Endothelial cell of umbilical vein (primary cell): ENCODE measurements around the gene KIAA0408. TPM values are rescaled to one million over a fixed set of nuclear protein-coding genes. Genes with fewer than 3 reads are reported as not detected.

Experiments used
- BruUV-seq: library from RNA; stranded (reverse); fragments of 400-500 nt; replicated peaks from 2 replicates; lab custom pipeline; 2021; lab: Mats Ljungman, UMichigan
- CTCF ChIA-PET: fragments of 300-600, 350-600 bp; sonication (Branson Sonifier 250); formaldehyde crosslinking; loops from one replicate; lab custom pipeline; 2021; ENCODE audit warnings: antibody characterized with exemption, inconsistent platforms; lab: Charles Lee
- POLR2A ChIA-PET: fragments of 300-600, 350-600 bp; sonication (Branson Sonifier 250); formaldehyde crosslinking; loops from one replicate; lab custom pipeline; 2021; ENCODE audit warnings: antibody characterized with exemption, inconsistent platforms; lab: Charles Lee
- DNase-seq: peaks from one replicate; pipeline ENCODE4 v3.0.0-alpha.2; 2011; ENCODE audit warnings: low read depth, low spot score
- FAIRE-seq: peaks from 2 replicates; lab custom pipeline; 2011; peaks lifted over from hg19 to GRCh38; lab: Jason Lieb, UNC
- H2AFZ ChIP-seq: 2 replicates; pipeline ENCODE4 v1.6.0; 2012; ENCODE audit warnings: low read depth, low read length, control low read depth, inconsistent platforms
- H3K27ac ChIP-seq: 2 replicates; pipeline ENCODE4 v1.5.1; 2011; ENCODE audit warnings: low read depth, mild to moderate bottlenecking, control low read depth, low read length, moderate library complexity; ENCODE audit not compliant: insufficient read depth
- H3K27me3 ChIP-seq, 2 experiments: 2 replicates each; pipeline versions ENCODE4 v1.6.0 to v1.6.1; 2011; ENCODE audit warnings: low read length in 2 of 2, mixed read lengths in 1 of 2; ENCODE audit not compliant: control insufficient read depth in 2 of 2, insufficient read depth in 2 of 2
- H3K36me3 ChIP-seq, 2 experiments: 2 replicates in 1 of 2; 3 replicates in 1 of 2; pipeline ENCODE4 v1.5.1; 2011; ENCODE audit warnings: low read length in 2 of 2, mild to moderate bottlenecking in 1 of 2, moderate library complexity in 1 of 2; ENCODE audit not compliant: control insufficient read depth in 2 of 2, insufficient read depth in 2 of 2; ENCODE audit errors: extremely low read depth in 1 of 2
- H3K4me1 ChIP-seq: 3 replicates; pipeline ENCODE4 v1.5.1; 2011; ENCODE audit warnings: mild to moderate bottlenecking, low read length; ENCODE audit not compliant: control insufficient read depth, insufficient read depth; ENCODE audit errors: extremely low read depth
- H3K4me2 ChIP-seq: 2 replicates; pipeline ENCODE4 v1.6.1; 2011; ENCODE audit warnings: low read length, control low read depth, mixed read lengths; ENCODE audit not compliant: insufficient read depth
- H3K4me3 ChIP-seq, 3 experiments: fragments of 200-600 bp in 1 of 3; sonication (generic), shearing (Covaris generic) in 1 of 3; replicated peaks in 1 of 3; 2 replicates each; pipeline ENCODE4 v1.5.1; 2011 to 2016; ENCODE audit warnings: control low read depth in 3 of 3, low read length in 3 of 3, mild to moderate bottlenecking in 2 of 3, inconsistent platforms in 1 of 3, low read depth in 1 of 3, moderate library complexity in 1 of 3; ENCODE audit not compliant: insufficient read depth in 1 of 3
- H3K79me2 ChIP-seq: 2 replicates; pipeline ENCODE4 v1.6.0; 2012; ENCODE audit warnings: low read length, inconsistent platforms; ENCODE audit not compliant: control insufficient read depth, insufficient read depth
- H3K9ac ChIP-seq: replicated peaks from 2 replicates; pipeline ENCODE3; 2011; ENCODE audit warnings: low read length, control low read depth; ENCODE audit not compliant: insufficient read depth; ENCODE audit errors: extremely low read depth
- H3K9me1 ChIP-seq: replicated peaks from 3 replicates; pipeline ENCODE4 v1.6.0; 2011; ENCODE audit warnings: mild to moderate bottlenecking, low read length; ENCODE audit not compliant: control insufficient read depth, insufficient read depth; ENCODE audit errors: extremely low read depth
- H3K9me3 ChIP-seq: replicated peaks from 2 replicates; pipeline ENCODE4 v1.5.1; 2012; ENCODE audit warnings: low read length, inconsistent platforms; ENCODE audit not compliant: control insufficient read depth, insufficient read depth
- H4K20me1 ChIP-seq: replicated peaks from 2 replicates; pipeline ENCODE3; 2011; ENCODE audit warnings: mild to moderate bottlenecking, low read length; ENCODE audit not compliant: control insufficient read depth, insufficient read depth; ENCODE audit errors: extremely low read depth
- CTCF ChIP-seq, 2 donors: IDR thresholded peaks; 1 replicate in 1 of 2; 2 replicates in 1 of 2; pipeline ENCODE4 v1.5.1; 2011; ENCODE audit warnings: low read length in 2 of 2, mild to moderate bottlenecking in 2 of 2, moderate library complexity in 2 of 2, control low read depth in 1 of 2, inconsistent platforms in 1 of 2, low read depth in 1 of 2; ENCODE audit not compliant: insufficient read depth in 1 of 2; ENCODE audit errors: extremely low read depth in 1 of 2
- EZH2 ChIP-seq: IDR thresholded peaks from 2 replicates; pipeline ENCODE4 v1.6.1; 2012; ENCODE audit warnings: borderline replicate concordance, low read depth, mild to moderate bottlenecking, moderate library complexity, low read length, inconsistent platforms; ENCODE audit not compliant: severe bottlenecking
- FOS ChIP-seq: IDR thresholded peaks from 2 replicates; pipeline ENCODE4 v1.6.1; 2011; ENCODE audit warnings: mild to moderate bottlenecking, low read length, moderate library complexity, borderline replicate concordance; ENCODE audit not compliant: insufficient read depth
- GATA2 ChIP-seq: IDR thresholded peaks from 2 replicates; pipeline ENCODE4 v1.7.0; 2011; ENCODE audit warnings: low read depth, mild to moderate bottlenecking, moderate library complexity, mixed read lengths, low read length; ENCODE audit not compliant: insufficient read length, insufficient read depth
- JUN ChIP-seq: IDR thresholded peaks from 2 replicates; pipeline ENCODE4 v1.6.1; 2011; ENCODE audit warnings: borderline replicate concordance, low read depth; ENCODE audit not compliant: insufficient read length, insufficient read depth
- MAX ChIP-seq: IDR thresholded peaks from 2 replicates; pipeline ENCODE4 v1.6.1; 2011; ENCODE audit not compliant: insufficient read depth, insufficient read length
- MYC ChIP-seq: IDR thresholded peaks from one replicate; pipeline ENCODE4 v1.6.1; 2011; ENCODE audit warnings: mild to moderate bottlenecking, low read depth, low read length
- POLR2A ChIP-seq: IDR thresholded peaks from 2 replicates; pipeline ENCODE4 v1.6.1; 2012; ENCODE audit warnings: low read depth, mild to moderate bottlenecking, control low read depth, low read length
- POLR2AphosphoS5 ChIP-seq: IDR thresholded peaks from 2 replicates; pipeline ENCODE4 v1.6.1; 2012; ENCODE audit warnings: low read depth, mild to moderate bottlenecking, control low read depth, low read length, moderate library complexity; ENCODE audit not compliant: insufficient read depth
- dilution Hi-C: fragments of 300-500 bp; cut with MboI; formaldehyde crosslinking; loops from one replicate; pipeline ENCODE4 v1.15.0; 2019; ENCODE audit warnings: low sequenced_read_pairs; ENCODE audit not compliant: extremely low pct_ligation_motif_present
- intact Hi-C: fragments of 100-400 bp; cut with micrococcal nuclease; formaldehyde crosslinking; loops from one replicate; pipeline ENCODE4 v1.10.0; 2022
- polyA plus RNA-seq, 4 experiments: library from polyadenylated mRNA; depleted of rRNA in 3 of 4; stranded (reverse) in 3 of 4; unstranded in 1 of 4; fragments of >200 nt; gene quantifications; 2 replicates each; pipeline versions ENCODE4 v1.2.1 to v1.2.3, GENCODE V29; 2011 to 2012; ENCODE audit warnings: missing spikeins in 1 of 4
- total RNA-seq: library from RNA; stranded (reverse); gene quantifications from 2 replicates; pipeline ENCODE4 v1.2.3, GENCODE V29; 2021

Gene KIAA0408
- total and polyA plus RNA-seq, 2 donors (not counting 3 experiments of a cell fraction or from before 2014, with no cell fraction given) = not detected

- BruUV-seq = no TSS peak
- Histone ChIP-seq H3K27me3 (peaks cover 3 to 10% of the 10 kb centered on the region in 2 experiments), H3K27ac (no peak overlapping the region), H3K4me1 (no peaks in the 10 kb centered on the region), H3K4me2 (no peak overlapping the region), H3K36me3 (no peaks in the 10 kb centered on the region), H2AFZ (no peak overlapping the region), H3K9ac (no peak overlapping the region), H3K4me3 (no peak overlapping the region), H3K9me1 (no peaks in the 10 kb centered on the region), H3K79me2 (no peaks in the 10 kb centered on the region), H4K20me1 (no peaks in the 10 kb centered on the region), H3K9me3 (no peaks in the 10 kb centered on the region)
- ChIA-PET CTCF (interaction anchor here (1.0 to 1.4 kb wide), 3 partner anchors 9 to 45 kb away, joined by 4 to 5 read pairs (median 5); no protein-coding TSS in a partner anchor), POLR2A (no interaction called here)
- DNase-seq (no peak), FAIRE-seq (no peak)
- dilution Hi-C loops (no loop called here), intact Hi-C loops (no loop called here)
- TF ChIP-seq MAX = no peak
- TF ChIP-seq EZH2 = no peak
- TF ChIP-seq POLR2A = no peak
- TF ChIP-seq CTCF (IDR thresholded peaks at IDR 0.05; ENCODE audit: extremely low read depth in 1 of 2, insufficient read depth in 1 of 2, low read depth in 1 of 2, low read length in 2 of 2) = no peak
- no peak for TF ChIP-seq JUN
- TF ChIP-seq POLR2AphosphoS5 = no peak
- TF ChIP-seq GATA2 = no peak
- TF ChIP-seq MYC = no peak
- TF ChIP-seq FOS = no peak
Observed at GRCh38 chr6:127494240-127494767, 35.1 kb upstream of the KIAA0408 start.
